ENCODE measurements around the gene CLUH. TPM values are rescaled to one million over a fixed set of nuclear protein-coding genes. Genes with fewer than 3 reads are reported as not detected.

CLUH gene
- total RNA-seq, 2 donors from 2014 or later, result 55.5 to 61.8 TPM

GRCh38 chr17:2736956-2737355, 25.4 kb upstream of the CLUH start:
- no peak for TF ChIP-seq CTCF (conservative IDR thresholded peaks at IDR 0.05)
- peaks cover 4% of the 10 kb centered on the region for H3K4me1 Mint-ChIP-seq
- Histone ChIP-seq H3K4me1 (ENCODE audit: control insufficient read depth, insufficient read depth, low read length) (no peaks in the 10 kb centered on the region), H3K27ac (ENCODE audit: low read depth, low read length) (no peak overlapping the region), H3K9ac (ENCODE audit: extremely low read depth, low read length, poor library complexity, severe bottlenecking) (no peak overlapping the region), H3K4me3 (ENCODE audit: low read length) (no peak overlapping the region), H3K27me3 (ENCODE audit: control insufficient read depth, insufficient read depth, low read length, poor library complexity, severe bottlenecking) (no peaks in the 10 kb centered on the region), H3K36me3 (ENCODE audit: control insufficient read depth, insufficient read depth, low read length) (no peaks in the 10 kb centered on the region), H3K9me3 (ENCODE audit: control insufficient read depth, low read length) (no peaks in the 10 kb centered on the region)
- H3K4me3 Mint-ChIP-seq, result no peak overlapping the region
- H3K27me3 Mint-ChIP-seq (ENCODE audit: insufficient read depth), result no peaks in the 10 kb centered on the region
- 92 to 100% methylated on average over 2 to 3 of the region's 3 CpGs for WGBS, 2 experiments (ENCODE audit: insufficient coverage in 1 of 2, insufficient read length in 1 of 2)
- peaks cover 8% of the 10 kb centered on the region for H3K36me3 Mint-ChIP-seq (ENCODE audit: low read depth)
- H3K9me3 Mint-ChIP-seq, result no peaks in the 10 kb centered on the region
- H3K27ac Mint-ChIP-seq, result no peak overlapping the region
- DNase-seq, result no peak

GRCh38 chr17:2735896-2736295, 24.3 kb upstream of the CLUH start:
- no peaks in the 10 kb centered on the region for H3K9me3 ChIP-seq (ENCODE audit: control insufficient read depth, low read length)
- H3K27me3 ChIP-seq (ENCODE audit: control insufficient read depth, insufficient read depth, low read length, poor library complexity, severe bottlenecking), result no peaks in the 10 kb centered on the region
- no peak overlapping the region for H3K27ac ChIP-seq (ENCODE audit: low read depth, low read length)
- H3K4me1 Mint-ChIP-seq, result peaks cover 4% of the 10 kb centered on the region
- H3K9me3 Mint-ChIP-seq, result no peaks in the 10 kb centered on the region
- no peaks in the 10 kb centered on the region for H3K36me3 ChIP-seq (ENCODE audit: control insufficient read depth, insufficient read depth, low read length)
- H3K9ac ChIP-seq (ENCODE audit: extremely low read depth, low read length, poor library complexity, severe bottlenecking), result no peak overlapping the region
- H3K27me3 Mint-ChIP-seq (ENCODE audit: insufficient read depth), result no peaks in the 10 kb centered on the region
- DNase-seq, result no peak
- WGBS, 2 experiments (ENCODE audit: insufficient coverage in 1 of 2, insufficient read length in 1 of 2), result 83 to 96% methylated on average over 5 of the region's 5 CpGs
- TF ChIP-seq CTCF (conservative IDR thresholded peaks at IDR 0.05), result no peak
- H3K4me3 ChIP-seq (ENCODE audit: low read length), result no peak overlapping the region
- peaks cover 5% of the 10 kb centered on the region for H3K36me3 Mint-ChIP-seq (ENCODE audit: low read depth)
- no peak overlapping the region for H3K27ac Mint-ChIP-seq
- H3K4me3 Mint-ChIP-seq, result no peak overlapping the region
- H3K4me1 ChIP-seq (ENCODE audit: control insufficient read depth, insufficient read depth, low read length), result no peaks in the 10 kb centered on the region

- Mint-ChIP-seq H3K36me3 (ENCODE audit: low read depth) (peaks cover 4% of the 10 kb centered on the region), H3K4me1 (peaks cover 4% of the 10 kb centered on the region), H3K27ac (no peak overlapping the region), H3K9me3 (no peaks in the 10 kb centered on the region), H3K27me3 (ENCODE audit: insufficient read depth) (no peaks in the 10 kb centered on the region), H3K4me3 (no peak overlapping the region)
- TF ChIP-seq CTCF (conservative IDR thresholded peaks at IDR 0.05), result no peak
- Histone ChIP-seq H3K4me3 (ENCODE audit: low read length) (no peak overlapping the region), H3K27ac (ENCODE audit: low read depth, low read length) (no peak overlapping the region), H3K9me3 (ENCODE audit: control insufficient read depth, low read length) (no peaks in the 10 kb centered on the region), H3K4me1 (ENCODE audit: control insufficient read depth, insufficient read depth, low read length) (no peaks in the 10 kb centered on the region), H3K9ac (ENCODE audit: extremely low read depth, low read length, poor library complexity, severe bottlenecking) (no peak overlapping the region), H3K27me3 (ENCODE audit: control insufficient read depth, insufficient read depth, low read length, poor library complexity, severe bottlenecking) (no peaks in the 10 kb centered on the region), H3K36me3 (ENCODE audit: control insufficient read depth, insufficient read depth, low read length) (no peaks in the 10 kb centered on the region)
- DNase-seq, result no peak
- 90 to 93% methylated on average over 9 to 10 of the region's 10 CpGs for WGBS, 2 experiments (ENCODE audit: insufficient coverage in 1 of 2, insufficient read length in 1 of 2)
Measured at GRCh38 chr17:2734939-2735338, 23.4 kb upstream of the CLUH start.

Measured in endodermal cell (in vitro differentiated cells).